A673 (cell line): ENCODE measurements around the gene NFATC3.

Source experiments
- EZH2 ChIP-seq: fragments of 200-600 bp; sonication (generic); IDR thresholded peaks from 2 replicates; pipeline ENCODE4 v1.6.1; 2017; ENCODE audit warnings: borderline replicate concordance, low read depth, mild to moderate bottlenecking, mixed read lengths, antibody characterized with exemption, low read length; ENCODE audit not compliant: poor library complexity, severe bottlenecking
- TF ChIP-seq, protein P1 (sequence below): fragments of 300-800, 200-600 bp; sonication (generic); conservative IDR thresholded peaks from 2 replicates; pipeline ENCODE4 v1.5.1; 2017; ENCODE audit warnings: low read depth, mild to moderate bottlenecking, antibody characterized with exemption, low read length, moderate library complexity, mixed read lengths

DNA sequence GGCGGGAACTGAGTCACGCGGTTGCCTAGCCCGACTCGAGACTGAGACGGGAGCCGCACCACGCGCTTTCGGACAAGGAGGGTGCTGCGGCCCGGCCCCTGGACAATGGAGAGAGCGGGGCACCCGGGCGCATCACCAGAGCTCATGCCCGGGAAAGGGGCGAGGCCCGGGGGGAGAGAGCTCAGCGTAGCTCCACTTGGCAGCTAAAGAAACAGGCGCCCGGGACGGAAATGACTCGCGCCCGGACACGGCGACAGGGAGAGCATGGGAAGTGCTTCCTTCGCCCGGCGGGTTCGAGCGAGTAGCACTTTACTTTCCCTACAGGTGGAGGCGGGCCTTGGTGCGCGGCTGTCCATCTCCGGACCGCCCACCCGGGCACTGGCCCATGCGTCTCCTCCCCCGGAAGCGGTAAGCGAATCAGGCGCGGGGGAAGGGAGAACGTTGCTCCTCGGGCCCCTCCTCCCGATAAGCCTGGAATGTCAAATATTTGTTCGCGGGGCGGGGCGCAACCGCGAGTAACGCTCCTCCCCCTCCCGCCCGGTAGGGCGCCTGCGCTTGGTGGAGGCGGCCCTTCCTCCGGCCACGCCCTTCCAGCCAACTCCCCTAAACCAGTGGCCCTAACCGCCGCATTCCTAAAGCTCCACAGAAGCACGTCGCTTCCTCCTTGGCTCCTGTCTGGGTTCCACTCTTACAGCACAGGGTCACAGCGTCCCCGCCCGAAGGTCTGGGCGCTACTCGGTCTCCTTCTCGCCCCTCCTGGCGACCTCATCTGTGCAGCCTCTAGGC lies 152.3 kb downstream of the NFATC3 start:
- TF ChIP-seq, protein P1, sequence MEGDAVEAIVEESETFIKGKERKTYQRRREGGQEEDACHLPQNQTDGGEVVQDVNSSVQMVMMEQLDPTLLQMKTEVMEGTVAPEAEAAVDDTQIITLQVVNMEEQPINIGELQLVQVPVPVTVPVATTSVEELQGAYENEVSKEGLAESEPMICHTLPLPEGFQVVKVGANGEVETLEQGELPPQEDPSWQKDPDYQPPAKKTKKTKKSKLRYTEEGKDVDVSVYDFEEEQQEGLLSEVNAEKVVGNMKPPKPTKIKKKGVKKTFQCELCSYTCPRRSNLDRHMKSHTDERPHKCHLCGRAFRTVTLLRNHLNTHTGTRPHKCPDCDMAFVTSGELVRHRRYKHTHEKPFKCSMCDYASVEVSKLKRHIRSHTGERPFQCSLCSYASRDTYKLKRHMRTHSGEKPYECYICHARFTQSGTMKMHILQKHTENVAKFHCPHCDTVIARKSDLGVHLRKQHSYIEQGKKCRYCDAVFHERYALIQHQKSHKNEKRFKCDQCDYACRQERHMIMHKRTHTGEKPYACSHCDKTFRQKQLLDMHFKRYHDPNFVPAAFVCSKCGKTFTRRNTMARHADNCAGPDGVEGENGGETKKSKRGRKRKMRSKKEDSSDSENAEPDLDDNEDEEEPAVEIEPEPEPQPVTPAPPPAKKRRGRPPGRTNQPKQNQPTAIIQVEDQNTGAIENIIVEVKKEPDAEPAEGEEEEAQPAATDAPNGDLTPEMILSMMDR = no peak
- no peak for TF ChIP-seq EZH2
